WERI-Rb-1 (cell line): ENCODE data around the gene KRT82.

Experiments used
- DNase-seq: peaks from one replicate; pipeline ENCODE4 v3.0.0-alpha.2; 2020
- H3K27ac ChIP-seq: fragments of 250-450 bp; sonication (Bioruptor Pico); 2 replicates; pipeline ENCODE4 v1.5.1; 2020; ENCODE audit warnings: mild to moderate bottlenecking, moderate library complexity
- H3K27me3 ChIP-seq: fragments of 250-450 bp; sonication (Bioruptor Pico); 2 replicates; pipeline ENCODE4 v1.5.1; 2021; ENCODE audit warnings: mild to moderate bottlenecking, low read depth, moderate library complexity; ENCODE audit not compliant: insufficient read depth, severe bottlenecking
- H3K36me3 ChIP-seq: fragments of 250-450 bp; sonication (Bioruptor Pico); 2 replicates; pipeline ENCODE4 v1.5.1; 2020; ENCODE audit warnings: mild to moderate bottlenecking, moderate library complexity
- H3K4me3 ChIP-seq: 2 replicates; pipeline ENCODE4 v1.5.1; 2011; ENCODE audit warnings: low read depth, mild to moderate bottlenecking, control low read depth, low read length
- H3K9me3 ChIP-seq: fragments of 250-450 bp; sonication (Bioruptor Pico); 2 replicates; pipeline ENCODE4 v1.5.1; 2021; ENCODE audit warnings: mild to moderate bottlenecking, moderate library complexity; ENCODE audit not compliant: severe bottlenecking
- CTCF ChIP-seq: IDR thresholded peaks from 2 replicates; pipeline ENCODE4 v1.5.1; 2011; ENCODE audit warnings: low read depth, mild to moderate bottlenecking, control low read depth, inconsistent platforms, low read length

The KRT82 gene

DNA sequence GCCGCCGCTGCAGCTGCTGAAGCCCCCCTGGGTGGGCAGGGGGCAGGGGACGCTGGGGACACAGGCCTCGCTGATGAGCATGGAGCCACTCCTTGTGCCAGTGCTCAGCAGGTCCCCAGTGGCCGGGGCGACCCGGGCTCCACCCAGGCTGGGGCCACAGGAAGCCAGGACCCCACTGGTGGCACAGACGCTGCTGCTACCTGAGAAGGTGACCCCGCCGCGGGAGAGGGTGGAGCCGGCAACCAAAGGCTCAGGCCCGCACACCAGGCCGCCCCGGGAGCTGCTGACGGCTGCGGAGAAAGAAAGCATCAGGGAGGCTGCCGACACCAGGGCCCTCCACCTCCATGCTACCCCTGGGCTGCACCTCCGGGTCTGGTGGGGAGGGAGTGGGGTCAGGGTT lies 28.0 kb downstream of the KRT82 start:
- no peaks in the 10 kb centered on the region for H3K36me3 ChIP-seq
- no peak overlapping the region for H3K27ac ChIP-seq
- TF ChIP-seq CTCF, result no peak
- peaks cover 70% of the 10 kb centered on the region for H3K27me3 ChIP-seq
- no peak for DNase-seq
- no peak overlapping the region for H3K4me3 ChIP-seq
- H3K9me3 ChIP-seq, result no peaks in the 10 kb centered on the region

- Histone ChIP-seq H3K36me3 (no peaks in the 10 kb centered on the region), H3K9me3 (no peaks in the 10 kb centered on the region), H3K4me3 (no peak overlapping the region), H3K27me3 (peaks cover 62% of the 10 kb centered on the region), H3K27ac (no peak overlapping the region)
- DNase-seq, result no peak
- TF ChIP-seq CTCF, result no peak
Observed at GRCh38 chr12:52377266-52377665, 28.9 kb downstream of the KRT82 start.

- Histone ChIP-seq H3K36me3 (no peaks in the 10 kb centered on the region), H3K27me3 (peaks cover 47% of the 10 kb centered on the region), H3K27ac (no peak overlapping the region), H3K9me3 (no peaks in the 10 kb centered on the region), H3K4me3 (no peak overlapping the region)
- DNase-seq, result peak; percentile 71
- peak; percentile 79 for TF ChIP-seq CTCF
Observed at GRCh38 chr12:52372216-52373154, 33.6 kb downstream of the KRT82 start.

- peaks cover 41% of the 10 kb centered on the region for H3K27me3 ChIP-seq
- no peak for DNase-seq
- H3K4me3 ChIP-seq, result no peak overlapping the region
- H3K27ac ChIP-seq, result no peak overlapping the region
- no peak for TF ChIP-seq CTCF
- no peaks in the 10 kb centered on the region for H3K9me3 ChIP-seq
- H3K36me3 ChIP-seq, result no peaks in the 10 kb centered on the region
Observed at GRCh38 chr12:52371716-52372115, 34.4 kb downstream of the KRT82 start.

GRCh38 chr12:52370926-52371608 lies 35.1 kb downstream of the KRT82 start:
- no peak for DNase-seq

More at GRCh38 chr12:52370926-52371608, 35.1 kb downstream of the KRT82 start:
- no peaks in the 10 kb centered on the region for H3K36me3 ChIP-seq
- TF ChIP-seq CTCF, result no peak
- H3K4me3 ChIP-seq, result no peak overlapping the region
- H3K9me3 ChIP-seq, result no peaks in the 10 kb centered on the region
- H3K27ac ChIP-seq, result no peak overlapping the region
- H3K27me3 ChIP-seq, result peaks cover 40% of the 10 kb centered on the region
